ENCODE data around the gene SIRT3.

DNA sequence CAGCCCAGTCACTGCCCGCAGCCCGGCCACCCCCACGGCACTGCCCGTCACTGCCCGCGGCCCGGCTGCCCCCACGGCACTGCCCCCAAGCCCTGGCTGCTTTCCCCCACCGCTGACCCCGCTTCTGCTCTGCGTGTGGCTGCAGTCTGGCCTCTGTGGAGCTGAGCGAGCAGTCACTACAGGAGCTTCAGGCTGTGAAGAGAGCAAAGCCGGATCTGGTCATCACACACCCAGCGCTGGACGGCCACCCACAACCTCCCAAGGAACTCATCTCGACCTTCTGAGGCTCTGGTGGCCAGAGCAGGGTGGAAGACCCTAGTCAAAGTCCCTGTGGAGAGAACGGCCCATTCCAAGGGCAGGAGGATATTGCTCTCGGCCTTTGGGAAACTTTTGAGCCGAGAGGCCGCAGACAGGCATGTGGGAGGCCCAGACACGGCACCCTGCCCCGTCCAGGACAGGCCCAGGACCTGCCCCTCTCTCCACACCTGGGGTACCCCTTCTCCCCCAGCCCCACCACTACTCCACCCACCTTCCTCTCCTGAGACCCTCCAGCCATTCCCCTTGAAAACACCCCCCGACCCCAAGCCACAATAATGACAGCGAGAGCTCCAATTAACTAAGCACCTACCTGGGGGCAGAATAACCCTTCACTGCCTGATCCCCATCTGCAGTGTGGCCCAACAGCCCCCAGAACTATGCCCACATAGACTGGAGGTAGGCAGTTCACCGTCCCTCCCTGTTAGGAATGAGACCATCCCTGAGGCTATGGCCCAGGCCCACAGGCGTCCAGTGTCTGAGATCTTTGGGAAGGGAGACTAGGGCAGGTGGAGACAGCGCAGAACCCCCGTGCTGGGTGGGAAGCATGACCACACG, 49.1 kb upstream of the SIRT3 start:
- TF ChIP-seq, protein P1, sequence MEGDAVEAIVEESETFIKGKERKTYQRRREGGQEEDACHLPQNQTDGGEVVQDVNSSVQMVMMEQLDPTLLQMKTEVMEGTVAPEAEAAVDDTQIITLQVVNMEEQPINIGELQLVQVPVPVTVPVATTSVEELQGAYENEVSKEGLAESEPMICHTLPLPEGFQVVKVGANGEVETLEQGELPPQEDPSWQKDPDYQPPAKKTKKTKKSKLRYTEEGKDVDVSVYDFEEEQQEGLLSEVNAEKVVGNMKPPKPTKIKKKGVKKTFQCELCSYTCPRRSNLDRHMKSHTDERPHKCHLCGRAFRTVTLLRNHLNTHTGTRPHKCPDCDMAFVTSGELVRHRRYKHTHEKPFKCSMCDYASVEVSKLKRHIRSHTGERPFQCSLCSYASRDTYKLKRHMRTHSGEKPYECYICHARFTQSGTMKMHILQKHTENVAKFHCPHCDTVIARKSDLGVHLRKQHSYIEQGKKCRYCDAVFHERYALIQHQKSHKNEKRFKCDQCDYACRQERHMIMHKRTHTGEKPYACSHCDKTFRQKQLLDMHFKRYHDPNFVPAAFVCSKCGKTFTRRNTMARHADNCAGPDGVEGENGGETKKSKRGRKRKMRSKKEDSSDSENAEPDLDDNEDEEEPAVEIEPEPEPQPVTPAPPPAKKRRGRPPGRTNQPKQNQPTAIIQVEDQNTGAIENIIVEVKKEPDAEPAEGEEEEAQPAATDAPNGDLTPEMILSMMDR (IDR thresholded peaks at IDR 0.05), result no peak
- no peak for TF ChIP-seq POLR2A (IDR thresholded peaks at IDR 0.05)

All from body of pancreas (tissue), 4 donors.